ENCODE data around the gene BTRC. TPM values are rescaled to one million over a fixed set of nuclear protein-coding genes. Genes with fewer than 3 reads are reported as not detected.

Gene BTRC
- total RNA-seq, 3 donors from 2014 or later (not counting 1 experiment from before 2014, with no cell fraction given) = 13.5 to 22.8 (median 15.2) TPM

GRCh38 chr10:101575580-101576210, 221.7 kb downstream of the BTRC start:
- Mint-ChIP-seq H3K27me3 (ENCODE audit: low read depth in 2 of 2) (no peaks in the 10 kb centered on the region), H3K4me3 (no peak overlapping the region), H3K4me1 (peaks cover 0 to 4% of the 10 kb centered on the region in 2 donors), H3K36me3 (no peaks in the 10 kb centered on the region), H3K27ac (no peak overlapping the region), H3K9me3 (no peaks in the 10 kb centered on the region)
- intact Hi-C loops (cut with micrococcal nuclease) = no loop called here
- 90% methylated on average over 7 of the region's 7 CpGs for WGBS (ENCODE audit: insufficient coverage)
- H3K27ac ChIP-seq (ENCODE audit: low read length) = no peak overlapping the region
- H3K27me3 ChIP-seq (ENCODE audit: control insufficient read depth, insufficient read depth, low read length) = no peaks in the 10 kb centered on the region
- H3K9me3 ChIP-seq (ENCODE audit: control insufficient read depth, insufficient read depth, low read length) = no peaks in the 10 kb centered on the region
- H3K4me1 ChIP-seq (ENCODE audit: control insufficient read depth, insufficient read depth, low read length) = peaks cover 4% of the 10 kb centered on the region
- peaks cover 11% of the 10 kb centered on the region for H3K36me3 ChIP-seq (ENCODE audit: control insufficient read depth, insufficient read depth, low read length)
- no peak overlapping the region for H3K4me3 ChIP-seq (ENCODE audit: low read length)
- DNase-seq (no peak), ATAC-seq (no peak)
- TF ChIP-seq, protein P1, sequence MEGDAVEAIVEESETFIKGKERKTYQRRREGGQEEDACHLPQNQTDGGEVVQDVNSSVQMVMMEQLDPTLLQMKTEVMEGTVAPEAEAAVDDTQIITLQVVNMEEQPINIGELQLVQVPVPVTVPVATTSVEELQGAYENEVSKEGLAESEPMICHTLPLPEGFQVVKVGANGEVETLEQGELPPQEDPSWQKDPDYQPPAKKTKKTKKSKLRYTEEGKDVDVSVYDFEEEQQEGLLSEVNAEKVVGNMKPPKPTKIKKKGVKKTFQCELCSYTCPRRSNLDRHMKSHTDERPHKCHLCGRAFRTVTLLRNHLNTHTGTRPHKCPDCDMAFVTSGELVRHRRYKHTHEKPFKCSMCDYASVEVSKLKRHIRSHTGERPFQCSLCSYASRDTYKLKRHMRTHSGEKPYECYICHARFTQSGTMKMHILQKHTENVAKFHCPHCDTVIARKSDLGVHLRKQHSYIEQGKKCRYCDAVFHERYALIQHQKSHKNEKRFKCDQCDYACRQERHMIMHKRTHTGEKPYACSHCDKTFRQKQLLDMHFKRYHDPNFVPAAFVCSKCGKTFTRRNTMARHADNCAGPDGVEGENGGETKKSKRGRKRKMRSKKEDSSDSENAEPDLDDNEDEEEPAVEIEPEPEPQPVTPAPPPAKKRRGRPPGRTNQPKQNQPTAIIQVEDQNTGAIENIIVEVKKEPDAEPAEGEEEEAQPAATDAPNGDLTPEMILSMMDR (IDR thresholded peaks at IDR 0.05) = no peak

DNA sequence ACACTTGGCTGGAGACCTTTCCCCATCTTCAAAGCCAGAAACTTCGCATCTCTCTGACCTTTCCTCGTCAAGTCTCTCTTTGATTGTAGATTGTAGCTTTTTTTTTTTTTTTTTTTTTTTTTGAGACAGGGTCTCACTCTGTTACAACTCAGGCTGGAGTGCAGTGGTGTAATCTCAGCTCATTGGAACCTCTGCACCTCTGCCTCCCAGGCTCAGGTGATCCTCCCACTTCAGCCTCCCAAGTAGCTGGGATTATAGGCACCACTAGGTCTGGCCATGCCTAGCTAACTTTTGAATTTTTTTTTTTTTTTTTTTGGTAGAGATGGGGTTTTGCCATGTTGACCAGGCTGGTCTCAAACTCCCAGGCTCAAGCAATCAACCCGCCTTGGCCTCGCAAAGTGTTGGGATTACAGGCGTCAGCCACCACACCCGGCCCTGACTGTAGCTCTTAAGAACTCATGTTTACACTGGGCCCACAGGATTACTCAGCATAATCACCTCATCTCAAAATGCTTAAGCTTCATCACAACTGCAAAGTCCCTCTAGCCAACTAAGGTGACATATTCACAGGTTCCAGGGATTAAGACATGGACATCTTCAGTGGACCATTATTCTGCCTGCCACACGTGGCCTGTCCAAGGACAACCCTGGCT, 222.4 kb downstream of the BTRC start:
- no peak for DNase-seq
- ATAC-seq = no peak
- TF ChIP-seq, protein P1 (IDR thresholded peaks at IDR 0.05) = no peak
- Mint-ChIP-seq H3K9me3 (no peaks in the 10 kb centered on the region), H3K27ac (no peak overlapping the region), H3K36me3 (no peaks in the 10 kb centered on the region), H3K27me3 (ENCODE audit: low read depth in 2 of 2) (no peaks in the 10 kb centered on the region), H3K4me1 (peaks cover 0 to 4% of the 10 kb centered on the region in 2 donors), H3K4me3 (no peak overlapping the region)
- 93% methylated on average over 5 of the region's 7 CpGs for WGBS (ENCODE audit: insufficient coverage)
- intact Hi-C loops (cut with micrococcal nuclease) = no loop called here
- Histone ChIP-seq H3K36me3 (ENCODE audit: control insufficient read depth, insufficient read depth, low read length) (peaks cover 15% of the 10 kb centered on the region), H3K9me3 (ENCODE audit: control insufficient read depth, insufficient read depth, low read length) (no peaks in the 10 kb centered on the region), H3K27ac (ENCODE audit: low read length) (no peak overlapping the region), H3K4me1 (ENCODE audit: control insufficient read depth, insufficient read depth, low read length) (no peaks in the 10 kb centered on the region), H3K4me3 (ENCODE audit: low read length) (no peak overlapping the region), H3K27me3 (ENCODE audit: control insufficient read depth, insufficient read depth, low read length) (no peaks in the 10 kb centered on the region)

DNA sequence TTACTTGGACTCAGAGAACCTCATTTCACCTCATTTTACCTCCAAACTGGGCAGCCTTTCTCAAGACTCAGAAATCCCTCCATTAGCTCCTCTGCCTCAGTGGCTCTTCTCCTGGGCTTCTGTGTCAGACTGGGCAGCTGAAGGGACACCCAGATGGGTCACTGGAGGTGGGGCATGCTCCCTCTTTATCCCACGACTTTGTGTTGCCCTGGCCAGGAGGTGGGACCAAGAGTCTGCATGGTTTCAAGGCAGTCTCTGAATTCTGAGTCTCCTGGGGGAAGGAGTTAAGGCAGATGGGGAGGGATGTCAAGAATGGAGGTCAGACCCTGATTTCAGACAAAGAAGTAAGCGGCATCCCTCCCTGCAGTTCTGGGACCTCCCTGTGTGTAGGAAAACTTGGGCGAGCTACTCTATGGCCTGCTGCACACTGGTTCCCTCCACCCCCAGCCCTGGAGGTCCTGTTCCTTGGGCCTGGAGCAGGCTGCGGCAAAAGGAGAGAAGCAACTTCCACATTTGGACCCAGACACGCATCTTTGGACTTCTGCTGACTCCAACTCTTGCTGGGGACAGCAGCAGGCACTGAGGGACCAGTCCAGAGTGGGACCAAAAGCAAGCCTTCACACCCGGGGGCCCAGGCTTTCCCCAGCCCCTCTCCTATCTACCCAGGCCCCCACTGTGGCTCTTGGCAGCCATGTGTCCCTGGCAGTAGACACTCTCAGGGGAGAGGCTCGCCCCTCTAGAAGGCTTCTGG, 223.3 kb downstream of the BTRC start:
- TF ChIP-seq, protein P1 (IDR thresholded peaks at IDR 0.05) = no peak
- H3K4me1 Mint-ChIP-seq = peaks cover 0 to 4% of the 10 kb centered on the region in 2 donors
- intact Hi-C loops (cut with micrococcal nuclease) = no loop called here
- H3K27me3 ChIP-seq (ENCODE audit: control insufficient read depth, insufficient read depth, low read length) = no peaks in the 10 kb centered on the region
- no peaks in the 10 kb centered on the region for H3K9me3 ChIP-seq (ENCODE audit: control insufficient read depth, insufficient read depth, low read length)
- no peak for ATAC-seq
- 95% methylated on average over 7 of the region's 7 CpGs for WGBS (ENCODE audit: insufficient coverage)
- no peaks in the 10 kb centered on the region for H3K27me3 Mint-ChIP-seq (ENCODE audit: low read depth in 2 of 2)
- H3K36me3 Mint-ChIP-seq = no peaks in the 10 kb centered on the region
- no peak overlapping the region for H3K4me3 Mint-ChIP-seq
- H3K27ac ChIP-seq (ENCODE audit: low read length) = no peak overlapping the region
- H3K9me3 Mint-ChIP-seq = no peaks in the 10 kb centered on the region
- no peaks in the 10 kb centered on the region for H3K4me1 ChIP-seq (ENCODE audit: control insufficient read depth, insufficient read depth, low read length)
- no peak for DNase-seq
- H3K36me3 ChIP-seq (ENCODE audit: control insufficient read depth, insufficient read depth, low read length) = peaks cover 21% of the 10 kb centered on the region
- H3K4me3 ChIP-seq (ENCODE audit: low read length) = no peak overlapping the region
- H3K27ac Mint-ChIP-seq = no peak overlapping the region

All from natural killer cell (primary cell).